ENCODE results near the gene HBQ1.
A peak's percentile ranks its signal among the peaks of the same experiment; 100 is the strongest.
"Not testable (repeated sequence)": the region's sequence is repeated elsewhere in the genome, so short reads cannot be mapped to it uniquely, and the experiment has no call there.

Gene HBQ1

DNA sequence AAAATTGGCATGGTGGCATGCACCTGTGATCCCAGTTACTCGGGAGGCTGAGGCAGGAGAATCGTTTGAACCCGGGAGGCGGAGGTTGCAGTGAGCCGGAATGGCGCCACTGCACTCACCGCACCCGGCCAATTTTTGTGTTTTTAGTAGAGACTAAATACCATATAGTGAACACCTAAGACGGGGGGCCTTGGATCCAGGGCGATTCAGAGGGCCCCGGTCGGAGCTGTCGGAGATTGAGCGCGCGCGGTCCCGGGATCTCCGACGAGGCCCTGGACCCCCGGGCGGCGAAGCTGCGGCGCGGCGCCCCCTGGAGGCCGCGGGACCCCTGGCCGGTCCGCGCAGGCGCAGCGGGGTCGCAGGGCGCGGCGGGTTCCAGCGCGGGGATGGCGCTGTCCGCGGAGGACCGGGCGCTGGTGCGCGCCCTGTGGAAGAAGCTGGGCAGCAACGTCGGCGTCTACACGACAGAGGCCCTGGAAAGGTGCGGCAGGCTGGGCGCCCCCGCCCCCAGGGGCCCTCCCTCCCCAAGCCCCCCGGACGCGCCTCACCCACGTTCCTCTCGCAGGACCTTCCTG is at the start of gene HBQ1:
TSS of gene HBQ1 (plus strand) at position 359 of the 575 bp plus-strand sequence. CDS start at position 387, 28 bp downstream.
- DNase-seq (ENCODE audit: low read depth), result peak; percentile 15

- DNase-seq (ENCODE audit: low read depth), result no peak
Observed at GRCh38 chr16:130533-131173, 49.6 kb upstream of the HBQ1 start.

DNA sequence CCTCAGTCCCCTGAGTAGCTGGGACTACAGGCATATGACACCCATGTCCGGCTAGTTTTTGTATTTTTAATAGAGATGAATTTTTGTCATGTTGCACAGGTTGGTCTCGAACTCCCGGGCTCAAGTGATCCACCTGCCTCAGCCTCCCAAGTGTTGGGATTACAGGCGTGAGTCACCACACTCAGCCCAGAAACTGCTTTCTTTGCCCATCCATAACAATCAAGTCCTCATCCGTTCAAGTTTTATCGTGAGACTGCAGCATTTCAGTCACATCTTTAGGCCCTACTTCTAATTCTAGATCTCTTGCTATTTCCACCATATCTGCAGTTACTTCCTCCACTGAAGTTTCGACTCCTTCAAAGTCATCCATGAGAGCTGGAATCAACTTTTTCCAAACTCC is 48.1 kb upstream of the HBQ1 start:
- DNase-seq (ENCODE audit: low read depth), result no peak

- no peak for DNase-seq (ENCODE audit: low read depth)
Observed at GRCh38 chr16:133716-134115, 46.5 kb upstream of the HBQ1 start.

- DNase-seq (ENCODE audit: low read depth), result peak; percentile 20
Observed at GRCh38 chr16:138049-138417, 42.2 kb upstream of the HBQ1 start.

DNA sequence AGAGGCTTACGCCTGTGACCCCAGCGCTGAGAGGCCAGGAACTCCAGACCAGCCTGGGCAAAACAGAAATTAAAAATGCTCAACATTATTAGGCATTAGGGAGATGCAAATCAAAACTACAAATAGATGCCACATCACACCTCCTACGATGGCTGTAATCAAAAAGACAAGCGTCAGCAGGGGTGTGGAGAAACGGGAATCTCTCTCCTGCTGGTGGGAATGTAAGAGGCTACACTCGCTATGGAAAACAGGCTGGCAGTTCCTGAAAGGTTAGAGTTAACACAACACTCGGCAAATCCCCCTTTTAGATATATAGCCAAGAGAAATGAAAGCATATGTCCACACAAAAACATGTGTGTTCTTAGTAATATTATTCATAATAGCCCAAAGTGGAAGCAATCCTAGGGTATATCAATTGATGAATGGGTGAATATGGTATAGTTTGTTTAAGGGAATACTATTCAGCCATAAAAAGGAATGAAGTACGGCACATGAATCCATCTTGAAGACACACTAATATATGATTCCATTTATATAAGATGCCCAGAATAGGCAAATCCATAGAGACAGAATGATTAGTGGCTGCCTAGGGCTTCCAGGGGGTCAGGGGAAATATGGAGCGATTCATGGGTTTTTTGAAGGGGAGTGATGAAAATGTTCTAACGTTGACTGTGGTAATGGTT is 39.9 kb upstream of the HBQ1 start:
- no peak for DNase-seq (ENCODE audit: low read depth)

- DNase-seq (ENCODE audit: low read depth), result no peak
Observed at GRCh38 chr16:142405-142967, 37.8 kb upstream of the HBQ1 start.

DNA sequence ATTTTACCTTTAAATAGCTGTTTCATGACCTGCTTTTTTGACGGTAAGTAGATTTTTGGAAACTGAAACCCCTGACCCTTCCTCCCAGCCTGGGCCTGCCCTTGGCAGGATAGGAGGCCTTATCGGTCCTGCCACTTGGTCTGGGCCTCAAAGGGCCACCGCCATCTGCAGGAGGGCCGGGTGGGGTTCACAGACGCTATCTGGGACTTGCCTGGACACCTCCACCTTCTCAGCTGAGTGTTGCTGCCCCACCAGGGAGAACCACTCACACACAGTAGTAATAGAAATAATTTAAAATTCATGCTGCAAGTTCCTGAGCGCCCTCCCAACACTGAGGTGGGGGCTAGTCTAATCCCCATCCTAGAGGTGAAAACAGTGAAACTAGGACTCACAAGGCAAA is 37.2 kb upstream of the HBQ1 start:
- no peak for DNase-seq (ENCODE audit: low read depth)

GRCh38 chr16:143456-143855 is 36.8 kb upstream of the HBQ1 start:
- peak; percentile 60 for DNase-seq (ENCODE audit: low read depth)

GRCh38 chr16:144797-145252 is 35.4 kb upstream of the HBQ1 start:
- no peak for DNase-seq (ENCODE audit: low read depth)

GRCh38 chr16:146646-147045 is 33.6 kb upstream of the HBQ1 start:
- no peak for DNase-seq (ENCODE audit: low read depth)

DNA sequence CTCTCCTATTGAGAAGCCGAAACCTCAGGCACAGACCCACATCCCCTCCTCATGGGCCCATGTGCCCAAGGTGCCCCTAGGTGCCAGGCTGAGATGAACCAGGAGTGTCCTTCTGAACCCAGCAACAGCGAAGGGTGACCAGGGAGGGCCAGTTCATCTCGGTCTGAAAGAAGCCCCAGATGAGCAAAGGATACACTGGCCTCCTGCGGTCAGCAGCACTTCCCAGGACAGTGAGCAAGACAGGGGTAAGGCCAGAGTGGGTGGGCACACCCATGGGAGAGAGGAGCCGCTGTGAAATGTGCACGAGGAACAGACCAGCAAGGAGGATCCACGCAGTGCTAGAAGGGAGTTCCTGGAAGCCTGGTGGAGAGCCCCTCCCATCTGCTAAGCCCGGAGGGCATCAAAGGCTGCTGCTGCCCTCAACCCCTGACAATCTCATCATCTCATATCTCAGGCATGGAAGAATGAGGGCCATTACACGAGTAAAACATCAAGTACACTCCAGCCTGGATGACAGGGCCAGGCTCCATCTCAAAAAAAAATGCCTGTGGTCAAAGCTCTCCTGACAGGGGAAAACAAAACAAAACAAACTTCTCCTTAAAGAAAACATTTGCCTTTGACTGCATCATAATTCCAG is 31.1 kb upstream of the HBQ1 start:
- peak; percentile 89 for DNase-seq (ENCODE audit: low read depth)

DNA sequence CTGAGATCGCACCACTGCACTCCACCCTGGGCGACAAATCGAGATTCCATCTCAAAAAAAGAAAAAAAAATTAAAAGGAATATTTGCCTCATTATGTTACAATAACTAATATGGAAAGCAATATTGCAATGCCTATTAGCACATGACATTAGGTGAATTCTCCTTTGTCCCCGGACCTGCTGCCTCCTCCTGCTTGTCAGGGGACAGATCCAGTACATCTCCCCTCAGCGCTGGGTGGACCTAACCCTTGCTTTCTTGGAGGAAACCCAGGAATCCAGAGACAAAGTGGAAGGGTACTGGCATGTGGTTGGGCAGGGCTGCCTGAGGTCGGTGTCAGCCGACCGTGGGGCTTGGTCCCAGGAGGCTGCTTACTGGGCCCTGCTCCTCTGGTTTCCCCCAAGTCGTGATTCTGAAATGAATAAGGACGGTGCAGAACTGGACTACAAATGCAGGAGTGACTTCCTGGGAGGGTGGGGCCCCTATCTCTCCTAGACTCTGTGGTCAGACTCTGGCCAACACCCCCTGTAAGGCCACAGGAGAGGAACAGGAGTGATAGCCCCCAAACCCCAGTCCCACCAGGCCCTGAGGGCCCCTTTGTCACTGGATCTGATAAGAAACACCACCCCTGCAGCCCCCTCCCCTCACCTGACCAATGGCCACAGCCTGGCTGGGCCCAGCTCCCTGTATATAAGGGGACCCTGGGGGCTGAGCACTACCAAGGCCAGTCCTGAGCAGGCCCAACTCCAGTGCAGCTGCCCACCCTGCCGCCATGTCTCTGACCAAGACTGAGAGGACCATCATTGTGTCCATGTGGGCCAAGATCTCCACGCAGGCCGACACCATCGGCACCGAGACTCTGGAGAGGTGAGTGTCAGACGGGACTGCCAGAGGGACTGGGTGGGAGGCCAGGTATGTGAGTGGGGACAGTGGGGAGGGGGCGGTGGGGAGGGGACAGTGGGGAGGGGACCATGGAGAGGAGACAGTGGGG is 27.8 kb upstream of the HBQ1 start, which contains the start of gene HBZ:
TSS of gene HBZ (plus strand) at position 504 of the 988 bp plus-strand sequence. CDS start at position 770, 266 bp downstream.
- DNase-seq (ENCODE audit: low read depth), result no peak

GRCh38 chr16:153129-153521 is 27.1 kb upstream of the HBQ1 start:
- DNase-seq (ENCODE audit: low read depth), result not testable (repeated sequence)

GRCh38 chr16:153550-154216 is 26.6 kb upstream of the HBQ1 start:
- DNase-seq (ENCODE audit: low read depth), result not testable (repeated sequence)

- peak; percentile 25 for DNase-seq (ENCODE audit: low read depth)
Observed at GRCh38 chr16:154217-155030, 25.8 kb upstream of the HBQ1 start.

DNA sequence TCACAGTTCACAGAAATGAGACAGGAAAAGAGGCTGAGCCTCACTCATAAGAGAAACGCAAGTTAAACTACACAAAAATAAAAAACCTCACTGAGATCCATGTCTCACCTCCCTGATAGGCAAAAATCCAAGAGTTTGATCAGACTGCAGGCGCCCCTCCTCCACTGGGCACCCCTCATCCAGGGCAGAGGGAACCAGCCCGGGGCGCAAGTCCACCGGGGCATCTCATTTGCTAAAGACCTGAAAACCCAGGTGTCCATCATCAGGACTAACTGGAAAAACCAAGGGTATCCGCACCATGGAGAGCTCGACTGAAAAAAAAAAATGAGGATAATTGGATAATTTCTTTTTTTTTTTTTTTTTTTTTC is 25.2 kb upstream of the HBQ1 start:
- no peak for DNase-seq (ENCODE audit: low read depth)

DNA sequence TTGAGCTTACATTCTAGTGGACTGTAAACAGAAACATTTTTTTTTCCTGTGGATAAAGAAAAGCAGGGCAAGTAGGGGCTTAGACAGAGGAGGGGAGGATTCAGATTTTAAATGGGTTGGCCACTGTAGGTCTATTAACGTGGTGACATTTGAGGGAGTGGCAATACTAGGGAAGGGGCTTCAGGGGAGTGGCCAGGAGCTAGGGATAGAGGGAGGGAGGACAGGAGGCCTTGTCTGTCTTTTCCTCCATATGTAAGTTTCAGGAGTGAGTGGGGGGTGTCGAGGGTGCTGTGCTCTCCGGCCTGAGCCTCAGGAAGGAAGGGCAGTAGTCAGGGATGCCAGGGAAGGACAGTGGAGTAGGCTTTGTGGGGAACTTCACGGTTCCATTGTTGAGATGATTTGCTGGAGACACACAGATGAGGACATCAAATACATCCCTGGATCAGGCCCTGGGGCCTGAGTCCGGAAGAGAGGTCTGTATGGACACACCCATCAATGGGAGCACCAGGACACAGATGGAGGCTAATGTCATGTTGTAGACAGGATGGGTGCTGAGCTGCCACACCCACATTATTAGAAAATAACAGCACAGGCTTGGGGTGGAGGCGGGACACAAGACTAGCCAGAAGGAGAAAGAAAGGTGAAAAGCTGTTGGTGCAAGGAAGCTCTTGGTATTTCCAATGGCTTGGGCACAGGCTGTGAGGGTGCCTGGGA is 21.0 kb upstream of the HBQ1 start:
- no peak for DNase-seq (ENCODE audit: low read depth)

GRCh38 chr16:160242-160641 is 20.0 kb upstream of the HBQ1 start:
- DNase-seq (ENCODE audit: low read depth), result not testable (repeated sequence)

Data from EH (cell line).